ENCODE data around the gene LHFPL2. TPM values are rescaled to one million over a fixed set of nuclear protein-coding genes. Genes with fewer than 3 reads are reported as not detected.
"Not testable (repeated sequence)": the region's sequence is repeated elsewhere in the genome, so short reads cannot be mapped to it uniquely, and the experiment has no call there.

LHFPL2 gene
- total RNA-seq, 1 donor from 2014 or later, result 40.0 TPM

GRCh38 chr5:78473751-78474150, 174.8 kb downstream of the LHFPL2 start:
- DNase-seq (ENCODE audit: low read depth, low spot score), result no peak

DNA sequence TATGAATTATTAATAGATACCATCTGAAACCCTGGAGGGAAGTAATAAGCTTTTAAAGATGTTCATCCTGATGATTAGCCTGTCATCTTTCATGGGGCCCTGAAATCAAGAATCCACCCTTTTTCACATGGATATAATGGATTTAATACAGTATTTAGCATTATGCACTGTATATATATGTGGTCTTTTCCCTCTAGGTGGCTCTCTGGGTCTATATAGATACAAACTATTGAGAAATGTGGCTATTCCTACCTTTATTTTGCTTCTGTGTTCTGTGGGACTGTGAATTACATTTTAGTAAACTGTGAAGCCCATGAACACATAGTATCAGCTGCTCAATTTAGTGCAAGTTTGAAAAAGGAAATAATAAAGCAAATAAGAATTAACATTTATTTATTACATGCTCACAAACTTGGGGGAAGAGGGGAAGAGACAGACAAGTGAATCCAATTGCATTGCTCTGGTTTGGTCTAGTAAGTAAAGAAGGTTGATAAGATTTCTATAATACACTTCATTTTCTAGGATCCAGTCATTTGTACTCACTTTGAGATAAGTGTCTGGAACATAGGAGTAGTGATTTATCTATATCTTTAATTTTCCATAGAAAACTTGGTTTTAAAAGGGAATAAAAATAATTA, 176.0 kb downstream of the LHFPL2 start:
- DNase-seq (ENCODE audit: low read depth, low spot score), result no peak

DNA sequence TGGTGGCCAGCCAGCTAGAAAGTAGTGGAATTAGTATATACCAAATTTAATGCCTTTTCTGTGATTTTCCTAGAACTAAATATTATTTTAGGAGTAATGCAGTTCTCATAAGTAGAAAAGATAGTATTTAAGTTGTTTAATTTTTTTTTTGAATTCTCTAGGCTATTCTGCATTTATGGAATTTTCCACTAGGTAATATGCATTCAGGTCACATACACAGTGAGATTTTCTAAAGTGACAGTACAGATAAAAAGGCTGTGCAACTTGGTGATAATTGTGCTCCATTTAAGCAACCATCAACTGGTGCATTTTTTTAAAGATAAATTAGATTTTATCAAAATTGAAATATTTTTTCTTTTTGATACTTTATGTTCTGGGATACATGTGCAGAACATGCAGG, 176.7 kb downstream of the LHFPL2 start:
- DNase-seq (ENCODE audit: low read depth, low spot score), result no peak

- peak; percentile 22 for DNase-seq (ENCODE audit: low read depth, low spot score)
Observed at GRCh38 chr5:78467752-78468357, 180.7 kb downstream of the LHFPL2 start.

- DNase-seq (ENCODE audit: low read depth, low spot score), result no peak
Observed at GRCh38 chr5:78467140-78467539, 181.4 kb downstream of the LHFPL2 start.

GRCh38 chr5:78458843-78459242, 189.7 kb downstream of the LHFPL2 start:
- DNase-seq (ENCODE audit: low read depth, low spot score), result no peak

DNA sequence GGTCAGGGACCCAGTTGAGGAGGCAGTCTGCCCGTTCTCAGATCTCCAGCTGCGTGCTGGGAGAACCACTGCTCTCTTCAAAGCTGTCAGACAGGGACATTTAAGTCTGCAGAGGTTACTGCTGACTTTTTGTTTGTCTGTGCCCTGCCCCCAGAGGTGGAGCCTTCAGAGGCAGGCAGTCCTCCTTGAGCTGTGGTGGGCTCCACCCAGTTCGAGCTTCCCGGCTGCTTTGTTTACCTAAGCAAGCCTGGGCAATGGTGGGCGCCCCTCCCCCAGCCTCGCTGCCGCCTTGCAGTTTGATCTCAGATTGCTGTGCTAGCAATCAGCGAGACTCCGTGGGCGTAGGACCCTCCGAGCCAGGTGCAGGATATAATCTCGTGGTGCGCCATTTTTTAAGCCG, 191.1 kb downstream of the LHFPL2 start:
- DNase-seq (ENCODE audit: low read depth, low spot score), result not testable (repeated sequence)

DNA sequence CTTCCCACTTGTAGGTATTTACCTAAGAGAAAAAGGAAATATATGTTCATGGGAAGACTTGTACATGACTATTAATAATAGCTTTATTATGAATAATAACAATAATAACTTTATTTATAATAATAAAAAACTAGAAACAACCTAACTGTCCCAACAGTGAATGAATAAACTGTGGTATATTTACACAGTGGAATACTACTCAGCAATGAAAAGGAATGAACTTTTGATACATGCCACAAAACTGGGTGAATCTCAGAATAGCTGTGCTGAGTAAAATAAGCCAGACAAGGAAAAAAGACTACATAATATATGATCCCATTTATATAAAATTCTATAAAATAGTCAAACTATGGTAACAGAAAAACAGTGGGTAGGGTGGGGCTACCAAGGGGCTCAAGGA, 199.5 kb downstream of the LHFPL2 start:
- no peak for DNase-seq (ENCODE audit: low read depth, low spot score)

- no peak for DNase-seq (ENCODE audit: low read depth, low spot score)
Observed at GRCh38 chr5:78447775-78448424, 200.7 kb downstream of the LHFPL2 start.
